Stimulated activated CD4-positive, alpha-beta T cell treated with anti-CD3 and anti-CD28 coated beads, Interleukin-12 subunit alpha, Interleukin-12 subunit beta, amount 100 ng/mL, for 48 hours (primary cell): ENCODE data around the gene DOCK6.
A peak's percentile ranks its signal among the peaks of the same experiment; 100 is the strongest.
"Not testable (repeated sequence)": the region's sequence is repeated elsewhere in the genome, so short reads cannot be mapped to it uniquely, and the experiment has no call there.

Experiments
- DNase-seq, 3 donors: peaks; one replicate each; pipeline ENCODE4 v3.0.0-alpha.2; 2020; ENCODE audit warnings: low read depth in 2 of 3, low spot score in 1 of 3

Gene DOCK6

GRCh38 chr19:11175920-11176319, 86.4 kb downstream of the DOCK6 start:
- DNase-seq = no peak

DNA sequence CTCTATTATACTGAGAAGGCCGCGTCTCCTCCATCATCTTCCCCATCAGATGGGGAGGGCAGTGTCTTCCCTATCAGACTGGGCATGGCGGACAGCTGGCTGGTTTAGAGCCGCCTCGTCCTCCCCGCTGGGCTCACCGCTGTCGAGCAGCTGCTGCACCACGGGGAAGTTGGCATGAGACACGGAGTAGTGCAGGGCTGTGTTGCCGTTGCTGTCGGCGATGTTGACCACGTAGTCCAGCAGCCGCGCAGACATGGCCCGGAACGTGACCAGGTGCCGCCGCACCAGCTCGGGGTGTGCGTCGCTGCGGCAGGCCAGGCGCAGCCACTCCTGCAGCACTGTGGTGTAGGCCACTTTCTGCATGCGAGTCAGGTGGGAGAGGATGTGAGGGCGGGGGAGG, 88.0 kb downstream of the DOCK6 start:
- no peak for DNase-seq

- no peak for DNase-seq
Measured at GRCh38 chr19:11173516-11174155, 88.7 kb downstream of the DOCK6 start.

- no peak for DNase-seq
Measured at GRCh38 chr19:11172576-11172975, 89.7 kb downstream of the DOCK6 start.

DNA sequence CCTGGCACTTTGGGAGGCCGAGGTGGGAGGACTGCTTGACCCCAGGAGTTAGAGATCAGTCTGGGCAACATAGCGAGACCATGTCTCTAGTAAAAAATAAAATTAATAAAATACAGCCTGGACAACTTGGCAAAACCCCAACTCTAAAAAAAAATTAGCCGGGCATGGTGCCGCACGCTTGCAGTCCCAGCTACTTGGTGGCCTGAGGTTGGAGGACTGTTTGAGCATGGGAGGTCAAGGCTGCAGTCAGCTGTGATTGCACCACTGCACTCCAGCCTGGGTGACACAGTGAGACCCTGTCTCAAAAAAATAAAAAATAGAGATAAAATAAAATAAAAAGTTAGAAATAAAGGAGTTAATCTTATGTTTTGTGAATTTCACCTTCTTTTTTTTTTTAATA, 91.2 kb downstream of the DOCK6 start:
- DNase-seq = no peak

DNA sequence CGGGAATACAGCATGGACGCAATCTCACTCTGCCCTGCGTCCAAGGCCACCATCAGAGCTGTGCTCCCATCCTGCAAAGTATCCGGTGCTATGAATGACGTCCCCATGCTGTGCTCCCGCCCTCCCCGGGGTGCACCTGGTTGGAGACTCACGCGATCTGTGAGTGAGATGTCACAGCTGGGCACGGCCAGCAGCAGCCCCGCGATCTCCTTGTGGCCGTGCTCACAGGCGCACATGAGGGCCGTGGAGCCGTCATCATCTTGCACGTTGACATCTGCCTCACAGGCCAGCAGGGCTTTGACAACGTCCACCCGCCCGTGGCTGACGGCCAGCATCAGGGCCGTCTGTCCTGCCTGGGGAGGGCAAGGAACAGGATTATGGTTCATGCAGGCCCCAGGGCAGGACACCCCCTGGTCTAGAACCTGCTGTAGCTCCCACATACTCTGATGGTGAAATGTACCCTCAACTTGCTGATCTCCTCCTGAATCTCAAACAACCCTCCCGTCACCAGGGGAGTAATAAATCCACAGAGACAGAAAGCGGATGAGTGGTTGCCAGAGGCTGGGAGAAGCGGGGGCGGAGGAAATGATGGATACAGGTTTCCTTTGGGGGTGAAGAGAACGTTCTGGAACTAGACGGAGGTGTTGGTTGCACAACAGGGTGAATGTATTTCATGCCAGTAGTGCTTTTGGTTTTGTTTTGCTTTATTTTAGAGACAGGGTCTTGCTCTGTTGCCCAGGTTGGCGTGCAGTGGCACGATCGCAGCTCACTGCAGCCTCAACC, 92.2 kb downstream of the DOCK6 start:
- no peak for DNase-seq

- DNase-seq = no peak
Measured at GRCh38 chr19:11168568-11168967, 93.8 kb downstream of the DOCK6 start.

- no peak for DNase-seq
Measured at GRCh38 chr19:11166281-11167142, 95.8 kb downstream of the DOCK6 start.

GRCh38 chr19:11165486-11166030, 96.8 kb downstream of the DOCK6 start:
- no peak for DNase-seq

DNA sequence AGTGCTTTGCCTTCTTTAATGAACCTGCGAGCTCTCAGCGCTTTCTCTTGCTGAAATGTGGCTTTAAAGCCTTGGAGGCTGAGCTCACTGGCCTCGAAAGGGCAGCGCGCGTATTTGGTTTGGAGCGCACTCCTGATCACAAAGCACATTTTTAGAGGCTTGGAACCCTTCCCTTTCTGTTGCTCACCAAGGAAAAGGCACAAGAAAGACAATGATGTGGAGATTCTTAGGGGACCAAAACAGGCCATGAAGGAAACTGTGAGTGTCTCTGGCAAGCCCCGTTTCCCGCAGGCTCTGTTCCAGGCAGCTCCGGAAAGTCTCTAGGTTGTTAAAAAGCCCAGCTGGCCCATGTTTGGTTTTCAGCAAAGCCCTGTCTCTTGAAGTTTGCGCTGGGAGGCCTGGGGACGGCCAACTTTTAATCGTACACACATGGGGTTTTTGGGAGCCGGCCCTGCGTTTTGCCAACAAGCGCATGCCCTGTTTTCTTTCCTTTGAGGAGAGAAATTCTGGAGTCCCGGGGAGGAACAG, 97.4 kb downstream of the DOCK6 start:
- no peak for DNase-seq

DNA sequence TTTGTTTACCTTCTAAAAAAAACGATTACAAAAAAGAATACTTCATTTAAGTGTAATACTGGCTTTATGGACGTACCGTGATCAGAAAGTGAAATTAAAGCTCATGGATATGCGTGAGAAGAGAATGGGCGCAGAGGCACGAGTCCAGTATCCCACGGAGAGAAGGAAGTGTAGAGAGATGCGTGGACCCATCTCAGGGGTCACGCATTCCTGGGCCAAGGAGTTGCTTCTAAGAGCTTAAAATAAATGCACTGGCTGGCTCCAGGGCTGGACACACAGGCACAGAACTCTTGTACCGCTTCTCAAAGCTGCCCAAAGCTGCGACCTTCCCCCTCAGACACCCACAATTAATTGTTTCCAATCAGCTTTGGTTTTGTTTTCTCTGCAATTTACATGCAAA, 98.0 kb downstream of the DOCK6 start:
- DNase-seq = no peak

- DNase-seq = not testable (repeated sequence)
Measured at GRCh38 chr19:11160440-11160768, 101.9 kb downstream of the DOCK6 start.

DNA sequence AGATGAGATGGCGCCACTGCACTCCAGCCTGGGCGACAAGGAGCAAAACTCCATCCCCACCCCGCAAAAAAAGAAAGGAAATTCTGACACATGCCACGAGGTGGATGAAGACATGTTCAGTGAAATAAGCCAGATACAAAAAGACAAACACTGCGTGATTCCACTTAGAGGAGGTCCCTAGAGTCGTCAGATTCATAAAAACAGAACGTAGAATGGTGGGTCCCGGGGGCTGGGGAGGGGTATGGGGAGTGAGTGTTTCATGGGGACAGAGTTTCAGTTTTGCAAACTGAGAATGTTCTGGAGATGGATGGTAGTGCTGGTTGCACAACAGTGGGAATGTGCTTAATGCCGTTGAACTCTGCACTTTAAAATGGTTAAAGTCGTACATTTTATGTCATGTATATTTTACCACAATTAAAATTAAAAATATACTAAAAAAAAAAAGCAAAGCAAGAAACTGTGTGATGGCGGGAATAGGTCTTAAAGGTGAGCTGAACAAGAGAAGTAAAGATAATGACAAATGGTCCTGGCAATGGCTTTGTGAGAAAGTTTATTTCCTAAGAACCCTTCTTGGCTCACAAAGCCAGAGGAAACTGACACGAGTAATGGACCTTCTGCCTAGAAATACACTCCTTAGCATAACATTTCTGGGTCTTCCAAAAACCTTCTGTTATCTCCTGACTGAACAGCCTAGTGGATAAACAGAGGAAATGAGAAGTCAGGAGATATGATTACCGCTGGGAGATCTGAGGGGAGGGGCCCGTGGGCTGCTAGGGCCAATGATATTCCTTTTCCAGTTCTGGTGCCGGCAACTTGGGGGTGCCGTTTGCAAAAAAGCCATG, 102.5 kb downstream of the DOCK6 start:
- no peak for DNase-seq

DNA sequence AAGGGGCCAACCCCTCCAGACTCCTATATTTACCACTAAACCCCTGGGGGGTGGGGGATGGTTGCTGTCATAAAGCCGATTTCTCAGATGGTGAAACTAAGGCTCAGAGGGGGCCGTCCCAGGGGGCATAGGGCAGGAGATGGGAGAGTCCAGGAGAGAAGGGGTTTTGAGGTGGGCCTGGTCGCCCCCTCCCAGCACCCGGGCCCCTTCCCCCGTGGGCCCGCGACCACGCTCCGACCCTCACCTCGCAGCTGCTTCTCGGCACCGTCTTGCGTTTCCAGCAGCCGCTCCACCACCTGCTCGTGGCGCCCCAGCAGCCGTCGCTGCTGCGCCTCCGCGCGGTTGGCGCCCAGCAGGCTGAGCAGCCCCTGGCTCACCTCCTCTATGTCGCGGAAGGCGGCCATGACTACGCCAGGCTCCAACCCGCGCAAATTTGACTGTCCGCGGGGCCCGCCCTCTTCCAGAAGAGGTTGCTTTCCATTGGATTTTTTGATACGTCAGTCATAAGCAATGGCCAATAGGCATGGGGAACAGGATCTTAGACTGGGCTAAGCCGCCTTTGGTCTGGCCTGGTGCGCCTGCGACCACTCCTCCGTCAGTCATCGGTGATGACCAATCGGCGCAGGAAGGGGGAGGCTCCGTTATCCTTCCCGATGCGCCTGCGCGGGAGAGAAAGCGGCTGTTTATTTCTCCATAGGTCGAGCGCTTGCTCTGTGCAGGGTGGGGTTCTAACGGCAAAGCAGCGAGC, 106.8 kb downstream of the DOCK6 start, which contains the start of gene SPC24:
Gene SPC24 (minus strand): TSS at position 410 of the 748 bp plus-strand sequence. CDS start 6 bp downstream, at position 404.
- peak; percentile 91 to 94 (median 91) for DNase-seq

DNA sequence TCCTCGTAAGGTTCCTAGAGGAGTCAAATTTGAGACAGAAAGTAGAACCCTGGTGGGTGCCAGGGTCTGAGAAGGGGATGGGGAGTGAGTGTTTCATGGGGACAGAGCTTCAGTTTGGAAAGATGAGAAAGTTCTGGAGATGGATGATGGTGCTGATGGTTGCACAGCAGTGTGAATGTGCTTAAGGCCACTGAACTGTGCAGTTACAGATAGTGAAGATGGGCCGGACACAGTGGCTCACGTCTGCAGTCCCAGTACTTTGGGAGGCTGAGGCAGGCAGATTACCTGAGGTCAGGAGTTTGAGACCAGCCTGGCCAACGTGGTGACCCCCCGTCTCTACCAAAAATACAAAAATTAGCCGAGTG, 107.7 kb downstream of the DOCK6 start:
- DNase-seq = no peak

GRCh38 chr19:11152318-11153062, 109.8 kb downstream of the DOCK6 start:
- DNase-seq = no peak

GRCh38 chr19:11151181-11151580, 111.1 kb downstream of the DOCK6 start:
- no peak for DNase-seq
